SU-DHL-6 (cell line): ENCODE data around the gene NCOR2.

ENCODE experiments used
- H2AFZ ChIP-seq: fragments of 200-600 bp; sonication (generic); 2 replicates; pipeline ENCODE4 v1.6.1; 2014; ENCODE audit warnings: low read depth, mild to moderate bottlenecking, moderate library complexity, mixed read lengths, antibody characterized with exemption, low read length; ENCODE audit not compliant: severe bottlenecking
- H3F3A ChIP-seq: fragments of 200-600 bp; shearing (Covaris generic); 2 replicates; pipeline ENCODE4 v1.6.0; 2016; ENCODE audit warnings: antibody characterized with exemption, mild to moderate bottlenecking; ENCODE audit not compliant: insufficient read depth
- H3K27ac ChIP-seq: fragments of 200-600 bp; sonication (generic); 2 replicates; pipeline ENCODE4 v1.5.1; 2016; ENCODE audit warnings: low read depth, mild to moderate bottlenecking, low read length, moderate library complexity, mixed read lengths
- H3K27me3 ChIP-seq: fragments of 200-600 bp; sonication (generic), shearing (Covaris generic); 2 replicates; pipeline ENCODE4 v1.6.0; 2014; ENCODE audit warnings: mild to moderate bottlenecking, low read length
- H3K36me3 ChIP-seq: fragments of 200-600 bp; sonication (generic); 2 replicates; pipeline ENCODE4 v1.6.1; 2014; ENCODE audit warnings: mild to moderate bottlenecking, low read length, mixed read lengths
- H3K4me2 ChIP-seq: fragments of 300-600, 200-600 bp; shearing (Covaris generic), sonication (generic); 2 replicates; pipeline ENCODE4 v1.6.0; 2014; ENCODE audit warnings: low read length, low read depth, mild to moderate bottlenecking; ENCODE audit not compliant: poor library complexity, severe bottlenecking
- H3K4me3 ChIP-seq: fragments of 200-600 bp; sonication (generic); 2 replicates; pipeline ENCODE4 v1.5.1; 2014; ENCODE audit warnings: antibody characterized with exemption, low read length, mild to moderate bottlenecking, mixed read lengths; ENCODE audit not compliant: insufficient read depth, poor library complexity, severe bottlenecking
- H3K79me2 ChIP-seq: fragments of 200-600 bp; sonication (generic); 2 replicates; pipeline ENCODE4 v1.6.1; 2014; ENCODE audit warnings: mild to moderate bottlenecking, low read length, moderate library complexity; ENCODE audit not compliant: insufficient read depth
- H3K9ac ChIP-seq: fragments of 200-600 bp; sonication (generic); 2 replicates; pipeline ENCODE4 v1.7.0; 2014; ENCODE audit warnings: mild to moderate bottlenecking, low read length
- H3K9me2 ChIP-seq: fragments of 200-600 bp; sonication (generic); replicated peaks from 2 replicates; pipeline ENCODE4 v1.6.1; 2014; ENCODE audit warnings: low read length; ENCODE audit not compliant: insufficient read depth
- H3K9me3 ChIP-seq: fragments of 200-600 bp; sonication (generic); 2 replicates; pipeline ENCODE4 v1.6.1; 2014; ENCODE audit warnings: low read length, mixed read lengths; ENCODE audit not compliant: insufficient read depth
- H4K20me1 ChIP-seq: fragments of 200-600 bp; sonication (generic); 2 replicates; pipeline ENCODE4 v1.6.1; 2014; ENCODE audit warnings: low read depth, mild to moderate bottlenecking, antibody characterized with exemption, low read length, moderate library complexity, mixed read lengths
- CTCF ChIP-seq: fragments of 200-600 bp; sonication (generic); IDR thresholded peaks from one replicate; pipeline ENCODE4 v1.5.1; 2017; ENCODE audit warnings: antibody characterized with exemption, mild to moderate bottlenecking, low read length, moderate library complexity; ENCODE audit not compliant: insufficient read depth, poor library complexity, severe bottlenecking
- EZH2phosphoT487 ChIP-seq: fragments of 200-600 bp; sonication (generic), shearing (Covaris generic); conservative IDR thresholded peaks from 2 replicates; pipeline ENCODE4 v1.6.1; 2018; ENCODE audit warnings: mild to moderate bottlenecking, antibody characterized with exemption, low read length, moderate library complexity, mixed read lengths

The NCOR2 gene

GRCh38 chr12:124590447-124590846 is 23.0 kb upstream of the NCOR2 start:
- Histone ChIP-seq H3K9ac (no peak overlapping the region), H4K20me1 (no peaks in the 10 kb centered on the region), H3K4me3 (no peak overlapping the region), H2AFZ (no peak overlapping the region), H3K27me3 (no peaks in the 10 kb centered on the region), H3K4me2 (no peak overlapping the region), H3K36me3 (no peaks in the 10 kb centered on the region), H3F3A (no peaks in the 10 kb centered on the region), H3K79me2 (no peaks in the 10 kb centered on the region), H3K27ac (no peak overlapping the region), H3K9me2 (no peaks in the 10 kb centered on the region), H3K9me3 (no peaks in the 10 kb centered on the region)
- no peak for TF ChIP-seq EZH2phosphoT487
- no peak for TF ChIP-seq CTCF

- H3F3A ChIP-seq, result no peaks in the 10 kb centered on the region
- H3K9me2 ChIP-seq, result no peaks in the 10 kb centered on the region
- no peak overlapping the region for H3K4me3 ChIP-seq
- no peaks in the 10 kb centered on the region for H3K27me3 ChIP-seq
- H3K9ac ChIP-seq, result no peak overlapping the region
- no peak overlapping the region for H3K4me2 ChIP-seq
- TF ChIP-seq EZH2phosphoT487 (no peak), CTCF (no peak)
- no peaks in the 10 kb centered on the region for H3K79me2 ChIP-seq
- H3K36me3 ChIP-seq, result no peaks in the 10 kb centered on the region
- H3K27ac ChIP-seq, result no peak overlapping the region
- no peaks in the 10 kb centered on the region for H4K20me1 ChIP-seq
- no peak overlapping the region for H2AFZ ChIP-seq
- H3K9me3 ChIP-seq, result no peaks in the 10 kb centered on the region
Observed at GRCh38 chr12:124588751-124589267, 21.4 kb upstream of the NCOR2 start.

- H3K79me2 ChIP-seq, result no peaks in the 10 kb centered on the region
- no peaks in the 10 kb centered on the region for H3F3A ChIP-seq
- no peak overlapping the region for H3K27ac ChIP-seq
- H3K9me3 ChIP-seq, result no peaks in the 10 kb centered on the region
- no peaks in the 10 kb centered on the region for H3K36me3 ChIP-seq
- H3K9me2 ChIP-seq, result no peaks in the 10 kb centered on the region
- H3K27me3 ChIP-seq, result no peaks in the 10 kb centered on the region
- no peak overlapping the region for H3K4me3 ChIP-seq
- no peak overlapping the region for H3K9ac ChIP-seq
- no peak for TF ChIP-seq CTCF
- no peak for TF ChIP-seq EZH2phosphoT487
- no peak overlapping the region for H3K4me2 ChIP-seq
- H2AFZ ChIP-seq, result no peak overlapping the region
- H4K20me1 ChIP-seq, result no peaks in the 10 kb centered on the region
Observed at GRCh38 chr12:124588018-124588634, 20.7 kb upstream of the NCOR2 start.
